IMR-90 (cell line): ENCODE data around the gene ZNF468. TPM values are rescaled to one million over a fixed set of nuclear protein-coding genes. Genes with fewer than 3 reads are reported as not detected.

Source experiments
- ATAC-seq: fragments of 200-7000 bp; cut with Tn5 transposase; 2 replicates; pipeline ENCODE4 v1.9.1; 2020; ENCODE audit warnings: low read depth, mild to moderate bottlenecking, moderate library complexity
- BruUV-seq: library from RNA; stranded (reverse); fragments of 400-500 nt; replicated peaks from 2 replicates; lab custom pipeline; 2021; lab: Mats Ljungman, UMichigan
- CTCF ChIA-PET: fragments of 300-600 bp; formaldehyde crosslinking; extraction: SDS; loops from one replicate; lab custom pipeline; 2021; ENCODE audit warnings: antibody characterized with exemption; lab: Yijun Ruan, JAX
- POLR2A ChIA-PET: fragments of 300-600 bp; sonication (Branson Sonifier 250); formaldehyde crosslinking; loops from one replicate; lab custom pipeline; 2022; ENCODE audit warnings: antibody characterized with exemption; ENCODE audit not compliant: unreplicated experiment; lab: Charles Lee
- DNase-seq: peaks from one replicate; pipeline ENCODE4 v3.0.0; 2013
- H2AFZ ChIP-seq: replicated peaks from 2 replicates; pipeline ENCODE3; 2013; ENCODE audit warnings: low read length, mild to moderate bottlenecking; ENCODE audit not compliant: poor library complexity
- H2AK5ac ChIP-seq: 2 replicates; pipeline ENCODE4 v1.6.1; 2013; ENCODE audit warnings: low read depth, low read length, inconsistent platforms
- H2AK9ac ChIP-seq: replicated peaks from 2 replicates; pipeline ENCODE3; 2013; ENCODE audit warnings: mild to moderate bottlenecking, low read depth, low read length, moderate library complexity; ENCODE audit not compliant: poor library complexity
- H2BK120ac ChIP-seq: 2 replicates; pipeline ENCODE4 v1.6.1; 2013; ENCODE audit warnings: low read depth, low read length, inconsistent platforms
- H2BK15ac ChIP-seq: 3 replicates; pipeline ENCODE4 v1.6.1; 2013; ENCODE audit warnings: low read depth, low read length, inconsistent platforms
- H2BK20ac ChIP-seq: 2 replicates; pipeline ENCODE4 v1.6.1; 2013; ENCODE audit warnings: low read depth, mild to moderate bottlenecking, inconsistent platforms, low read length, moderate library complexity
- H2BK5ac ChIP-seq: 2 replicates; pipeline ENCODE4 v1.6.1; 2013; ENCODE audit warnings: mild to moderate bottlenecking, low read depth, low read length, inconsistent platforms; ENCODE audit not compliant: poor library complexity, severe bottlenecking
- H3K14ac ChIP-seq: replicated peaks from 2 replicates; pipeline ENCODE4 v1.6.1; 2013; ENCODE audit warnings: low read depth, low read length, inconsistent platforms
- H3K18ac ChIP-seq: 2 replicates; pipeline ENCODE4 v1.6.1; 2013; ENCODE audit warnings: low read depth, low read length, control low read depth
- H3K23ac ChIP-seq: 2 replicates; pipeline ENCODE4 v1.6.1; 2013; ENCODE audit warnings: low read depth, low read length, inconsistent platforms
- H3K27ac ChIP-seq: 2 replicates; pipeline ENCODE4 v1.5.1; 2013; ENCODE audit warnings: mild to moderate bottlenecking, control low read depth, low read length; ENCODE audit not compliant: insufficient read depth
- H3K27me3 ChIP-seq: 2 replicates; pipeline ENCODE4 v1.6.1; 2013; ENCODE audit warnings: low read length; ENCODE audit not compliant: control insufficient read depth, insufficient read depth
- H3K36me3 ChIP-seq: 2 replicates; pipeline ENCODE4 v1.6.1; 2013; ENCODE audit warnings: low read length, mixed read lengths; ENCODE audit not compliant: control insufficient read depth, insufficient read depth
- H3K4ac ChIP-seq: 2 replicates; pipeline ENCODE4 v1.6.1; 2013; ENCODE audit warnings: low read depth, low read length, inconsistent platforms
- H3K4me1 ChIP-seq: 2 replicates; pipeline ENCODE4 v1.6.1; 2013; ENCODE audit warnings: low read length, mixed read lengths; ENCODE audit not compliant: control insufficient read depth, insufficient read depth
- H3K4me2 ChIP-seq: 2 replicates; pipeline ENCODE4 v1.6.1; 2013; ENCODE audit warnings: low read depth, mild to moderate bottlenecking, control low read depth, low read length, moderate library complexity
- H3K4me3 ChIP-seq: 2 replicates; pipeline ENCODE4 v1.5.1; 2013; ENCODE audit warnings: low read depth, mild to moderate bottlenecking, control low read depth, low read length, moderate library complexity; ENCODE audit not compliant: insufficient read depth
- H3K56ac ChIP-seq: 2 replicates; pipeline ENCODE4 v1.6.1; 2013; ENCODE audit warnings: low read length, inconsistent platforms; ENCODE audit not compliant: insufficient read depth; ENCODE audit errors: extremely low read depth
- H3K79me1 ChIP-seq, 2 experiments: 2 replicates each; pipeline ENCODE4 v1.6.1; 2013; ENCODE audit warnings: low read length in 2 of 2, inconsistent platforms in 1 of 2, low read depth in 1 of 2
- H3K9ac ChIP-seq: 2 replicates; pipeline ENCODE4 v1.6.1; 2013; ENCODE audit warnings: low read depth, low read length, control low read depth
- H3K9me1 ChIP-seq: 2 replicates; pipeline ENCODE4 v1.6.1; 2013; ENCODE audit warnings: low read length, inconsistent platforms; ENCODE audit not compliant: insufficient read depth
- H3K9me3 ChIP-seq: 2 replicates; pipeline ENCODE4 v1.6.1; 2013; ENCODE audit warnings: low read length; ENCODE audit not compliant: control insufficient read depth, insufficient read depth
- H4K20me1 ChIP-seq: 2 replicates; pipeline ENCODE4 v1.6.1; 2013; ENCODE audit warnings: low read length, inconsistent platforms; ENCODE audit not compliant: insufficient read depth
- H4K5ac ChIP-seq: 2 replicates; pipeline ENCODE4 v1.6.1; 2013; ENCODE audit warnings: mild to moderate bottlenecking, low read depth, low read length, control low read depth
- H4K8ac ChIP-seq, 2 experiments: 2 replicates each; pipeline ENCODE4 v1.6.1; 2013; ENCODE audit warnings: low read depth in 2 of 2, low read length in 2 of 2, control low read depth in 1 of 2, inconsistent platforms in 1 of 2
- H4K91ac ChIP-seq: 2 replicates; pipeline ENCODE4 v1.6.1; 2013; ENCODE audit warnings: low read depth, low read length, inconsistent platforms; ENCODE audit not compliant: insufficient read depth
- BHLHE40 ChIP-seq: fragments of 150-350 bp; IDR thresholded peaks from 2 replicates; pipeline ENCODE4 v1.6.1; 2016; ENCODE audit warnings: mild to moderate bottlenecking, low read depth, low read length
- CEBPB ChIP-seq: IDR thresholded peaks from 2 replicates; pipeline ENCODE4 v1.6.1; 2012; ENCODE audit warnings: low read depth, low read length, improper control_type of control experiment
- CHD1 ChIP-seq: IDR thresholded peaks from 2 replicates; pipeline ENCODE4 v1.6.1; 2012; ENCODE audit warnings: low read depth, low read length, improper control_type of control experiment
- CTCF ChIP-seq: conservative IDR thresholded peaks from 2 replicates; pipeline ENCODE4 v1.5.1; 2012; ENCODE audit warnings: mild to moderate bottlenecking, low read depth, low read length, improper control_type of control experiment
- FOS ChIP-seq: fragments of 150-350 bp; IDR thresholded peaks from 2 replicates; pipeline ENCODE4 v1.6.1; 2016; ENCODE audit warnings: low read depth, low read length
- MAFK ChIP-seq: IDR thresholded peaks from 2 replicates; pipeline ENCODE4 v1.6.1; 2012; ENCODE audit warnings: low read depth, low read length, improper control_type of control experiment
- MAZ ChIP-seq: IDR thresholded peaks from 2 replicates; pipeline ENCODE4 v1.6.1; 2012; ENCODE audit warnings: low read depth, mild to moderate bottlenecking, low read length, improper control_type of control experiment, moderate library complexity, borderline replicate concordance
- NFE2L2 ChIP-seq: fragments of 150-350 bp; IDR thresholded peaks from 2 replicates; pipeline ENCODE4 v1.6.1; 2016; ENCODE audit warnings: low read depth, mild to moderate bottlenecking, low read length
- POLR2A ChIP-seq: IDR thresholded peaks from 2 replicates; pipeline ENCODE4 v1.6.1; 2012; ENCODE audit warnings: mild to moderate bottlenecking, low read depth, low read length
- RAD21 ChIP-seq: IDR thresholded peaks from 2 replicates; pipeline ENCODE4 v1.6.1; 2012; ENCODE audit warnings: low read length, improper control_type of control experiment
- RCOR1 ChIP-seq: IDR thresholded peaks from 2 replicates; pipeline ENCODE4 v1.6.1; 2012; ENCODE audit warnings: mild to moderate bottlenecking, low read length, improper control_type of control experiment; ENCODE audit not compliant: insufficient replicate concordance
- SMC3 ChIP-seq: fragments of 150-350 bp; IDR thresholded peaks from 2 replicates; pipeline ENCODE4 v1.6.1; 2016; ENCODE audit warnings: low read depth, mild to moderate bottlenecking, antibody characterized with exemption, low read length, moderate library complexity
- USF2 ChIP-seq: fragments of 150-350 bp; IDR thresholded peaks from 2 replicates; pipeline ENCODE4 v1.6.1; 2017; ENCODE audit warnings: mild to moderate bottlenecking, antibody characterized with exemption, low read length, low read depth
- WGBS, 2 experiments: methylation state at CpG; one replicate each; pipeline versions ENCODE4 v1.1.5 to v1.1.7; 2013; ENCODE audit warnings: missing lambda C conversion rate in 2 of 2; ENCODE audit not compliant: insufficient read length in 1 of 2; ENCODE audit errors: extremely low coverage in 2 of 2; 5-methylcytosine and 5-hydroxymethylcytosine counted together
- dilution Hi-C: fragments of 300-500 bp; cut with HindIII; formaldehyde crosslinking; loops from one replicate; pipeline ENCODE4 v1.14.3; 2018; ENCODE audit warnings: low sequenced_read_pairs; ENCODE audit not compliant: unreplicated experiment
- in situ Hi-C: fragments of 300-500 bp; cut with MboI; formaldehyde crosslinking; loops from 3 replicates; pipeline ENCODE4 v1.14.3; 2019; ENCODE audit warnings: low sequenced_read_pairs, inconsistent platforms, mixed read lengths
- intact Hi-C: fragments of 100-400 bp; cut with micrococcal nuclease; formaldehyde crosslinking; loops from 2 replicates; pipeline ENCODE4 v1.10.0; 2022
- polyA plus RNA-seq, 3 experiments: library from polyadenylated mRNA; depleted of rRNA; stranded (reverse); fragments of >200 nt; gene quantifications; 2 replicates each; pipeline ENCODE4 v1.2.3, GENCODE V29; 2012; ENCODE audit warnings: low replicate concordance in 1 of 3
- total RNA-seq: library from RNA; depleted of rRNA; stranded (reverse); fragments of >200 nt; gene quantifications from 2 replicates; pipeline ENCODE4 v1.2.3, GENCODE V29; 2012
- TF ChIP-seq, protein P1 (sequence below): fragments of 150-350 bp; IDR thresholded peaks from 2 replicates; pipeline ENCODE4 v1.6.1; 2016; ENCODE audit warnings: low read depth, mild to moderate bottlenecking, low read length, moderate library complexity, borderline replicate concordance

ZNF468 gene
- total and polyA plus RNA-seq, 2 of the 4 experiments (the other 2 are of a cell fraction) = 6.2 to 20.1 TPM

DNA sequence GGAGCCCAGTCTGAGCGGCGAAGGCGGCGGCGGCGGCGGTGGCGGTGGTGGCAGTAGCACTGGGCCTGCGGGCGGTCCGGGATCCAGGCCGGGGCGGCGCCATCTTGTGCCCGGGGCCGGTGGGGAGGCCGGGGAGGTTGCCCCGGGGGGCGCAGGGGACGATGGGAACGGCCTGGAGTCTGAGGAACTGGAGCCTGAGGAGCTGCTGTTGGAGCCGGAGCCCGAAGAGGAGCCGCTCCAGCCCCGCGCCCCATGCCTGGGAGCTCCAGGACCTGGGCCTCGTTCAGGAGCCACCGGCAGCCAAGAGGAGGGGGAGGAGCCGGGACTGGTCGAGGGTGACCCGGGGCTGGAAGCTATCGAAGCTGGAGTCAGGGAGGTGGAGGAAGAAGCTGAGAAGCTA, 47.6 kb downstream of the ZNF468 start:
- H4K20me1 ChIP-seq = no peaks in the 10 kb centered on the region
- H3K9me3 ChIP-seq = peaks cover 36% of the 10 kb centered on the region
- dilution Hi-C loops = no loop called here
- H3K14ac ChIP-seq = no peak overlapping the region
- no peak for TF ChIP-seq CTCF
- no peak for TF ChIP-seq CEBPB
- no peak for TF ChIP-seq NFE2L2
- TF ChIP-seq RAD21 = no peak
- no peak for TF ChIP-seq FOS
- TF ChIP-seq MAFK = no peak
- TF ChIP-seq SMC3 = no peak
- no peak for TF ChIP-seq USF2
- TF ChIP-seq, protein P1, sequence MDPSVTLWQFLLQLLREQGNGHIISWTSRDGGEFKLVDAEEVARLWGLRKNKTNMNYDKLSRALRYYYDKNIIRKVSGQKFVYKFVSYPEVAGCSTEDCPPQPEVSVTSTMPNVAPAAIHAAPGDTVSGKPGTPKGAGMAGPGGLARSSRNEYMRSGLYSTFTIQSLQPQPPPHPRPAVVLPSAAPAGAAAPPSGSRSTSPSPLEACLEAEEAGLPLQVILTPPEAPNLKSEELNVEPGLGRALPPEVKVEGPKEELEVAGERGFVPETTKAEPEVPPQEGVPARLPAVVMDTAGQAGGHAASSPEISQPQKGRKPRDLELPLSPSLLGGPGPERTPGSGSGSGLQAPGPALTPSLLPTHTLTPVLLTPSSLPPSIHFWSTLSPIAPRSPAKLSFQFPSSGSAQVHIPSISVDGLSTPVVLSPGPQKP = no peak
- no peak for TF ChIP-seq BHLHE40
- TF ChIP-seq POLR2A = no peak
- TF ChIP-seq MAZ = no peak
- TF ChIP-seq RCOR1 = no peak
- TF ChIP-seq CHD1 = no peak
- POLR2A ChIA-PET = no interaction called here
- peaks cover 37% of the 10 kb centered on the region for H3K36me3 ChIP-seq
- no peaks in the 10 kb centered on the region for H3K79me1 ChIP-seq
- ATAC-seq (no peak), DNase-seq (no peak)
- no peaks in the 10 kb centered on the region for H3K9me1 ChIP-seq
- no peak overlapping the region for H3K4me2 ChIP-seq
- no peak overlapping the region for H2BK120ac ChIP-seq
- H4K5ac ChIP-seq = no peak overlapping the region
- H4K91ac ChIP-seq = no peak overlapping the region
- no peak overlapping the region for H3K4me3 ChIP-seq
- in situ Hi-C loops = no loop called here
- intact Hi-C loops = no loop called here
- no peak overlapping the region for H3K27ac ChIP-seq
- 97% methylated on average over 5 of the region's 32 CpGs; no CpG with 5 or more reads in 1 of the 2 experiments for WGBS, 2 experiments
- H3K18ac ChIP-seq = no peak overlapping the region
- no peak overlapping the region for H2BK5ac ChIP-seq
- H3K9ac ChIP-seq = no peak overlapping the region
- BruUV-seq = no TSS peak
- H2BK15ac ChIP-seq = no peak overlapping the region
- no peak overlapping the region for H2AK5ac ChIP-seq
- no peak overlapping the region for H2BK20ac ChIP-seq
- no peaks in the 10 kb centered on the region for H3K4me1 ChIP-seq
- CTCF ChIA-PET = no interaction called here
- H3K23ac ChIP-seq = no peak overlapping the region
- H2AFZ ChIP-seq = no peak overlapping the region
- no peak overlapping the region for H3K56ac ChIP-seq
- no peak overlapping the region for H3K4ac ChIP-seq
- no peak overlapping the region for H4K8ac ChIP-seq
- no peak overlapping the region for H2AK9ac ChIP-seq
- H3K27me3 ChIP-seq = no peaks in the 10 kb centered on the region
